ENCODE data around the gene RAB27A. TPM values are rescaled to one million over a fixed set of nuclear protein-coding genes. Genes with fewer than 3 reads are reported as not detected.
"Not testable (repeated sequence)": the region's sequence is repeated elsewhere in the genome, so short reads cannot be mapped to it uniquely, and the experiment has no call there.

Gene RAB27A
- total RNA-seq, 4 donors from 2014 or later, result 8.3 to 30.8 (median 18.2) TPM

DNA sequence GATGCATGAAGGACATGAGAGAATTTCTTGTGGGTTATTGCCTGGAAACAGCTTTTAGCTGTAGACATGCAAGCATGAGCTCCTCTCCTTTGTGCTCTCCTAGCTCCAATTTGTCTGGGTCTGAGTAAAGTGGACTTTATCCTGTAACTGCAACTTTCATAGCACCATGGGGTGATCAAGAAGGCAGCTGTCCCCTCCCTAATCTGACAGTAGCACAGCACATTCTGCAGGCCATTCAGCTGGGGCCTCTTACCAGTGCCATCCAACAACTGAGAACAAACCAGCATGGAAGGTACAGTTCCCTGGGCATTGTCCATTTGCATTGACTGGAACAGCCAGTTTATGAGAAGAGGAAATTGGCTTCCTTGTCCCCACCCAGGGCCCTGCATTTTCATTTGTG, 7.7 kb upstream of the RAB27A start:
- TF ChIP-seq, protein P1, sequence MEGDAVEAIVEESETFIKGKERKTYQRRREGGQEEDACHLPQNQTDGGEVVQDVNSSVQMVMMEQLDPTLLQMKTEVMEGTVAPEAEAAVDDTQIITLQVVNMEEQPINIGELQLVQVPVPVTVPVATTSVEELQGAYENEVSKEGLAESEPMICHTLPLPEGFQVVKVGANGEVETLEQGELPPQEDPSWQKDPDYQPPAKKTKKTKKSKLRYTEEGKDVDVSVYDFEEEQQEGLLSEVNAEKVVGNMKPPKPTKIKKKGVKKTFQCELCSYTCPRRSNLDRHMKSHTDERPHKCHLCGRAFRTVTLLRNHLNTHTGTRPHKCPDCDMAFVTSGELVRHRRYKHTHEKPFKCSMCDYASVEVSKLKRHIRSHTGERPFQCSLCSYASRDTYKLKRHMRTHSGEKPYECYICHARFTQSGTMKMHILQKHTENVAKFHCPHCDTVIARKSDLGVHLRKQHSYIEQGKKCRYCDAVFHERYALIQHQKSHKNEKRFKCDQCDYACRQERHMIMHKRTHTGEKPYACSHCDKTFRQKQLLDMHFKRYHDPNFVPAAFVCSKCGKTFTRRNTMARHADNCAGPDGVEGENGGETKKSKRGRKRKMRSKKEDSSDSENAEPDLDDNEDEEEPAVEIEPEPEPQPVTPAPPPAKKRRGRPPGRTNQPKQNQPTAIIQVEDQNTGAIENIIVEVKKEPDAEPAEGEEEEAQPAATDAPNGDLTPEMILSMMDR (IDR thresholded peaks at IDR 0.05), result no peak
- TF ChIP-seq POLR2A (IDR thresholded peaks at IDR 0.05), result no peak

DNA sequence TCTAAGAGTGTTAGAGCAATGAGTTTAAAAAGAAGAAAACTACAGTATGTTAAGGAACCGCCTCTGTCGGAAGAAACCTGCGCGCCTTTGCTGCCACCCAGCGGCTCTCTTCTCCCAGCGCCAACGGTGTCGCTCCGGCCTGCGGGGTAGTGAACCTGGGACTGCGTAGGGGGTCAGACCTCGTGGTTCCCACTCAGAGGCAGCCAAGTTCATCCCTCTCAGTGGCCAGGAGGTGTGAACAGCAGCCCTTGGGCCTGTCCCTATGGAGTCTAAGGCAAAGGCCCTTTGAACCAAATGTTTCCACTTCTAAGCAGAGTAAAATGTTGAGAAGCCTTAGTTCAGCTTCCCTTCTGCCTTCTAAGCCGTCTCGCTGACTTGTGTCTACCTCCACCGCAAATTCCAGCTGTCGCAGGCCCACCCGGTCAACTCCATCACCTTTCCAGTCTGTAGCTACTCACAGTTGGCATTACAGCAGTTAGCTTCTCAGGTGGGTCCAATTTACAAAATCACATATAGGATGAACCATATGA, 980 bp upstream of the RAB27A start:
- H3K9me3 ChIP-seq, result no peaks in the 10 kb centered on the region
- no peaks in the 10 kb centered on the region for H3K36me3 ChIP-seq
- peak overlapping the region; percentile 54 to 93 (median 90) for H3K27ac ChIP-seq
- no peaks in the 10 kb centered on the region for H3K27me3 ChIP-seq
- peaks cover 0 to 14% (median 0%) of the 10 kb centered on the region in 4 donors for H3K4me1 ChIP-seq
- H3K4me3 ChIP-seq, result peak overlapping the region; percentile 77 to 91 (median 83)
- DNase-seq, result peak; percentile 78 to 94 (median 89)
- no peak for TF ChIP-seq POLR2A (IDR thresholded peaks at IDR 0.05)
- TF ChIP-seq, protein P1 (IDR thresholded peaks at IDR 0.05), result peak; percentile 65 to 89 (median 84)

More for the DNA sequence above, 7.7 kb upstream of the RAB27A start:
- no peaks in the 10 kb centered on the region for H3K36me3 ChIP-seq
- H3K27ac ChIP-seq, result no peak overlapping the region
- no peak for DNase-seq
- H3K4me3 ChIP-seq, result no peak overlapping the region
- H3K27me3 ChIP-seq, result no peaks in the 10 kb centered on the region
- H3K9me3 ChIP-seq, result no peaks in the 10 kb centered on the region
- H3K4me1 ChIP-seq, result no peaks in the 10 kb centered on the region

DNA sequence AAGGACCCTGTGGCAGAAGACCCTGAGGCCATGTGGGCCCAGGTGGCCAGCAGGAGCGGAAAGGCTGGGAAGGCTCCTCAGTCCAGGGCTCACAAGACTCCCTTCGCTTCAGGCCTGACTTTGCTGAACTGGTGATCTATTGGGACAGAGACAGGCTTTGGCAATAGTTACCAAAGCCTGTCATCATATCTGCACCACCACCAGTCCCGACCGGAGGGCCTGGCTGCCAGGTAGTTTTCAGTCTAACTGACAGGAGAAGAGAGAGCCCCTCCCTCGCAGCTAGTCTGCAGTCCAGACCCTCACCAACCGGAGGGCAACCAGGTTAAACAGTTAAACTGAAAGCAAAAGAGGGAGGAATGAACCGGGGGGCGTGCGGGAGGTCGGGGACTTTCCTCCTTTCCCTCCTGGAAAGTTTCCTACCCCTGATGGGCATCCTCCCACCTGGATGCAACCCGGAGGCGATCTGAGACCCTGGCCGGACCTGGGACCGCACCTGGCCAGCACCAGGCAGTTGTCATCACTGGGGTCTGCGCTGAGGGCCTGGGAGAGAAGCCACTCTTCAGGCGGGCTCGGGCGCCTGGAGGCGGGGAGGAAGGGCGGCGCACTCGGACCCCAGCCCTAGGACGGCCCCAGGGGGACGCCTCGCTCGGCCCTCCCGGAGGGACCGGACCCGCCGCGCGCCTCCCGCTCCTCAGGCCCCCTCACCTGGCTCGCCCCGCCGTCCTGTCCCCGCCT, 435 bp downstream of the RAB27A start:
- Histone ChIP-seq H3K4me1 (peaks cover 0 to 14% (median 0%) of the 10 kb centered on the region in 4 donors), H3K27ac (peak overlapping the region; percentile 88 to 93 (median 90)), H3K4me3 (peak overlapping the region; percentile 77 to 91 (median 83)), H3K36me3 (no peaks in the 10 kb centered on the region), H3K9me3 (no peaks in the 10 kb centered on the region), H3K27me3 (no peaks in the 10 kb centered on the region)
- TF ChIP-seq, protein P1 (IDR thresholded peaks at IDR 0.05), result no peak
- TF ChIP-seq POLR2A (IDR thresholded peaks at IDR 0.05), result no peak
- peak; percentile 38 to 61 (median 55) for DNase-seq

DNA sequence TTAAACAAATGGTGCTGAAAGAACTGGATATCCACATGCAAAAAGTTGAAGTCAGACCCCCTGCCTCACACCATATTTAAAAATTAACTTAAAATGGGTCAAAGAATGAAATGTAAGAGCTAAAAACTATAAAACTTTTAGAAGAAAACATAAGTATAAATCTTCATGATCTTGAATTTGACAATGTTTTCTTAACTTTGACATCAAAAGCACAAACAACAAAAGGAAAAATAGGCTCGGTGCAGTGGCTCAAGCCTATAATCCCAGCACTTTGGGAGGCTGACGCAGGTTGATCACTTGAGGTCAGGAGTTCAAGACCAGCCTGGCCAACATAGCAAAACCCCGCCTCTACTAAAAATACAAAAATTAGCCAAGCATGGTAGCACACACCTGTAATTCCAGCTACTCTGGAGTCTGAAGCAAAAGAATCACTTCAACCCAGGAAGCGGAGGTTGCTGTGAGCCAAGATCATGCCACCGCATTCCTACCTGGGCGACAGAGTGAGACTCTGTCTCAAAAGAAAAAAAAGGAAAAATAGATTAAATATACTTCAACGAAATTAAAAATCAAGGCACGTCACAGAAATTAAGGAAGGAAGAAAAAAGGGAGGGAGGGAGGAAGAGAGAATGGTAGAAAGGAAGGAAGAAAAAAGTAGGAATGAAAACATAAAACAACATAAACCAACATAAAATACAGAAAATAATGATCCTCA, 1.5 kb downstream of the RAB27A start:
- peaks cover 0 to 14% (median 0%) of the 10 kb centered on the region in 4 donors for H3K4me1 ChIP-seq
- DNase-seq, result no peak
- H3K36me3 ChIP-seq, result no peaks in the 10 kb centered on the region
- peak overlapping the region in 3 of 4 donors; percentile 89 to 93 (median 91) for H3K27ac ChIP-seq
- TF ChIP-seq, protein P1 (IDR thresholded peaks at IDR 0.05), result no peak
- TF ChIP-seq POLR2A (IDR thresholded peaks at IDR 0.05), result no peak
- no peaks in the 10 kb centered on the region for H3K27me3 ChIP-seq
- no peaks in the 10 kb centered on the region for H3K9me3 ChIP-seq
- peak overlapping the region in 1 of 4 donors; percentile 91 for H3K4me3 ChIP-seq

DNA sequence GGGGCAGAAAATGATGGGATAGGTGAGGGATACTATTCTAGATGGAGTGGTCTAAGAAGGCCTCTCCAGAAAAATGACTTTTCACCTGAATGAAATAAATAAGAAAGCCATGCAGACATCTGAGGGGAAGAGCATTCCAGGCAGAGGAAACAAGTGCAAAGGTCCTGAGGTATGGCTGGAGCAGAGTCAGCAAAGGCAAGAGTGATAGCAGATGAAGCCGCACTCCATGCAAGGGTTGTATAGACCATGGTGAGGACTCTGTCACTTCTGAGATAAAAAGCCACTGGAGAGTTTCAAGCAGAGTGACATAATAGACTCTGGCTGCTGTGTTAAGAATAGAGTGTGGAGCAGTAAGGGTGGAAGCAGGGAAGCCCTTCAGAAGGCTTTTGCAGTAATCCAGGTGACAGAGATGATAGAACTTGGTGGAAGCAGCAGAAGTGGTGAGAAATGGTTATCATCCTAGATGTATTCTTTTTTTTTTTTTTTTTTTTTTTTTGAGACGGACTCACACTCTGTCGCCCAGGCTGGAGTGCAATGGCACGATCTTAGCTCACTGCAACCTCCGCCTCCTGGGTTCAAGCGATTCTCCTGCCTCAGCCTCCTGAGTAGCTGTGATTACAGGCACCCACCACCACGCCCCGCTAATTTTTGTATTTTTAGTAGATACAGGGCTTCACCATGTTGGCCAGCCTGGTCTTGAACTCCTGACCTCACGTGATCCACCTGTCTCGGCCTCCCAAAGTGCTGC, 3.0 kb downstream of the RAB27A start:
- H3K9me3 ChIP-seq, H3K27me3 ChIP-seq, DNase-seq, H3K36me3 ChIP-seq, H3K27ac ChIP-seq, H3K4me3 ChIP-seq: not testable (repeated sequence)
- peaks cover 0 to 21% (median 0%) of the 10 kb centered on the region in 4 donors for H3K4me1 ChIP-seq
